ENCODE results near the gene DYSF.

The DYSF gene

GRCh38 chr2:71602581-71602980, 149.2 kb downstream of the DYSF start:
- no peak for DNase-seq (ENCODE audit: low spot score)

GRCh38 chr2:71603311-71603811, 150.0 kb downstream of the DYSF start:
- peak; percentile 41 for DNase-seq (ENCODE audit: low spot score)

- peak; percentile 47 for DNase-seq (ENCODE audit: low spot score)
These were observed 150.7 kb downstream of the DYSF start for GRCh38 chr2:71603851-71604725.

GRCh38 chr2:71604726-71605120, 151.4 kb downstream of the DYSF start:
- peak; percentile 43 for DNase-seq (ENCODE audit: low spot score)

- DNase-seq (ENCODE audit: low spot score) = no peak
These were observed 151.8 kb downstream of the DYSF start for GRCh38 chr2:71605173-71605641.

- peak; percentile 38 for DNase-seq (ENCODE audit: low spot score)
These were observed 152.4 kb downstream of the DYSF start for GRCh38 chr2:71605781-71606241.

- no peak for DNase-seq (ENCODE audit: low spot score)
These were observed 152.9 kb downstream of the DYSF start for GRCh38 chr2:71606244-71606643.

- DNase-seq (ENCODE audit: low spot score) = no peak
These were observed 154.0 kb downstream of the DYSF start for GRCh38 chr2:71607151-71607889.

GRCh38 chr2:71608034-71608433, 154.7 kb downstream of the DYSF start:
- DNase-seq (ENCODE audit: low spot score) = no peak

GRCh38 chr2:71608441-71608840, 155.1 kb downstream of the DYSF start:
- no peak for DNase-seq (ENCODE audit: low spot score)

- no peak for DNase-seq (ENCODE audit: low spot score)
These were observed 155.7 kb downstream of the DYSF start for GRCh38 chr2:71609029-71609428.

GRCh38 chr2:71609441-71609840, 156.1 kb downstream of the DYSF start:
- no peak for DNase-seq (ENCODE audit: low spot score)

GRCh38 chr2:71609958-71610357, 156.6 kb downstream of the DYSF start:
- DNase-seq (ENCODE audit: low spot score) = no peak

- no peak for DNase-seq (ENCODE audit: low spot score)
These were observed 157.3 kb downstream of the DYSF start for GRCh38 chr2:71610671-71611070.

GRCh38 chr2:71611247-71611646, 157.9 kb downstream of the DYSF start:
- DNase-seq (ENCODE audit: low spot score) = no peak

GRCh38 chr2:71611781-71612527, 158.6 kb downstream of the DYSF start:
- peak; percentile 33 for DNase-seq (ENCODE audit: low spot score)

GRCh38 chr2:71612581-71613402, 159.4 kb downstream of the DYSF start:
- DNase-seq (ENCODE audit: low spot score) = no peak

GRCh38 chr2:71613403-71613952, 160.1 kb downstream of the DYSF start:
- DNase-seq (ENCODE audit: low spot score) = no peak

- no peak for DNase-seq (ENCODE audit: low spot score)
These were observed 160.9 kb downstream of the DYSF start for GRCh38 chr2:71613953-71614925.
